PFSK-1 (cell line): ENCODE results near the gene ACACA.

Source experiments
- POLR2AphosphoS5 ChIP-seq: IDR thresholded peaks from 2 replicates; pipeline ENCODE4 v1.6.1; 2012; ENCODE audit warnings: low read depth, mild to moderate bottlenecking, control low read depth, low read length, moderate library complexity
- TAF1 ChIP-seq: IDR thresholded peaks from 2 replicates; pipeline ENCODE4 v1.6.1; 2012; ENCODE audit warnings: low read length, control low read depth, borderline replicate concordance; ENCODE audit not compliant: insufficient read depth
- TF ChIP-seq, protein P1 (sequence below), 2 experiments: IDR thresholded peaks; 2 replicates each; pipeline versions ENCODE4 v1.6.1 to v1.8.0; 2011 to 2012; ENCODE audit warnings: low read depth in 2 of 2, low read length in 2 of 2, control low read depth in 1 of 2, inconsistent platforms in 1 of 2, mild to moderate bottlenecking in 1 of 2, moderate library complexity in 1 of 2; ENCODE audit not compliant: insufficient read depth in 1 of 2

DNA sequence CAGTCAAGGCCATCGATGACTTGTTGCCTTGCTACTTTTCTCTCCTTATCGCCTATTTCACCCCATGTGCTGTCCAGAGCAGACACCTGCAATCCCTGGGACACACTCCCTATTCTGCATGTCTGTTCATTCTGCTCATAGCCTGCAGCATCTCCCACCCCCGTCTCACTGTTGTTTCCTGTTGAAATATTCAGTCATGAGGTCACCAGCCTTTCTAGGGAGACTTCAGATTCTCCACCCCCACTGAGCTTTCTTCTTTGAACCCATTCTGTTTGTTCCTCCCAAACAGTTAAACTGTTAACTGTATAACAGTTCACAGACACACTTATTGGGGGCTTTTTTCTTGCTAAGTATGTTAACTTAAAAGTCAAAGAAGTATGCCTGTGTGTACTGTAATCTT, 363.4 kb downstream of the ACACA start:
- TF ChIP-seq POLR2AphosphoS5: no peak
- TF ChIP-seq TAF1: no peak
- TF ChIP-seq, protein P1, sequence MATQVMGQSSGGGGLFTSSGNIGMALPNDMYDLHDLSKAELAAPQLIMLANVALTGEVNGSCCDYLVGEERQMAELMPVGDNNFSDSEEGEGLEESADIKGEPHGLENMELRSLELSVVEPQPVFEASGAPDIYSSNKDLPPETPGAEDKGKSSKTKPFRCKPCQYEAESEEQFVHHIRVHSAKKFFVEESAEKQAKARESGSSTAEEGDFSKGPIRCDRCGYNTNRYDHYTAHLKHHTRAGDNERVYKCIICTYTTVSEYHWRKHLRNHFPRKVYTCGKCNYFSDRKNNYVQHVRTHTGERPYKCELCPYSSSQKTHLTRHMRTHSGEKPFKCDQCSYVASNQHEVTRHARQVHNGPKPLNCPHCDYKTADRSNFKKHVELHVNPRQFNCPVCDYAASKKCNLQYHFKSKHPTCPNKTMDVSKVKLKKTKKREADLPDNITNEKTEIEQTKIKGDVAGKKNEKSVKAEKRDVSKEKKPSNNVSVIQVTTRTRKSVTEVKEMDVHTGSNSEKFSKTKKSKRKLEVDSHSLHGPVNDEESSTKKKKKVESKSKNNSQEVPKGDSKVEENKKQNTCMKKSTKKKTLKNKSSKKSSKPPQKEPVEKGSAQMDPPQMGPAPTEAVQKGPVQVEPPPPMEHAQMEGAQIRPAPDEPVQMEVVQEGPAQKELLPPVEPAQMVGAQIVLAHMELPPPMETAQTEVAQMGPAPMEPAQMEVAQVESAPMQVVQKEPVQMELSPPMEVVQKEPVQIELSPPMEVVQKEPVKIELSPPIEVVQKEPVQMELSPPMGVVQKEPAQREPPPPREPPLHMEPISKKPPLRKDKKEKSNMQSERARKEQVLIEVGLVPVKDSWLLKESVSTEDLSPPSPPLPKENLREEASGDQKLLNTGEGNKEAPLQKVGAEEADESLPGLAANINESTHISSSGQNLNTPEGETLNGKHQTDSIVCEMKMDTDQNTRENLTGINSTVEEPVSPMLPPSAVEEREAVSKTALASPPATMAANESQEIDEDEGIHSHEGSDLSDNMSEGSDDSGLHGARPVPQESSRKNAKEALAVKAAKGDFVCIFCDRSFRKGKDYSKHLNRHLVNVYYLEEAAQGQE (IDR thresholded peaks at IDR 0.05; ENCODE audit: insufficient read depth in 1 of 2, low read depth in 2 of 2, low read length in 2 of 2): no peak
